ENCODE measurements around the gene ZNF219. TPM values are rescaled to one million over a fixed set of nuclear protein-coding genes. Genes with fewer than 3 reads are reported as not detected.

ZNF219 gene
- total and polyA plus RNA-seq, 2 of the 13 experiments (the other 11 are each of a cell fraction or from before 2014, with no cell fraction given) = 34.5 to 36.6 TPM

DNA sequence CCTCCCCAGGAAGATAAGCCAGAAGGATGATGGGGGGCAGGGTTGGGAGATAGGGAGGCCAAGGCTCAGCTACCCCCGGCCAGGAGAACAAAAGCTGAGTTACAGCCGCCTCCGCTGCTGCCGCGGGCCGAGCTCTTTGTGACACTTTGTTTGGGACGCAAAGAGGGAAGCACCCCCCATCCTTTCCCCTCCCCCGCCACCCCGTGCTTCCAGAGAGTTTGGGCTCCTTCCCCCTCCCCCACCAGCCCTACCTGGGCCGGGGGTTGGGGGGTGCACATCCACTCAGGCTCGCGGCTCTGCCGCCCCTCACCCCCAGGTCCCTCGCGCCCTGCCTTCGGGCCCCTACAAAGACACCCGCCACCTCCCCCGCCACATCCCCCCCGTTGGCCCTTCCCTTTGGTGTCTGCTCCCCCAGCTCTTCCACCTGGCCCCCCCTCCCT lies 799 bp downstream of the ZNF219 start (continued):
- TF ChIP-seq UBTF (CRISPR knock-in tag; IDR thresholded peaks at IDR 0.05) (0 out of 2 replicates have a peak, but pooled peaks have one; percentile 30), ATF2 (CRISPR knock-in tag; IDR thresholded peaks at IDR 0.05) (no peak), KDM2A (CRISPR knock-in tag; IDR thresholded peaks at IDR 0.05; ENCODE audit: borderline replicate concordance, low read depth) (peak; percentile 48; the same call in 1 of the 2 replicates), ZNF704 (CRISPR knock-in tag; IDR thresholded peaks at IDR 0.05; ENCODE audit: borderline replicate concordance) (no peak), ZBTB25 (CRISPR knock-in tag; IDR thresholded peaks at IDR 0.05) (0 out of 2 replicates have a peak, but pooled peaks have one; percentile 20), THAP11 (CRISPR knock-in tag; IDR thresholded peaks at IDR 0.05) (0 out of 2 replicates have a peak, but pooled peaks have one; percentile 11), CHD2 (IDR thresholded peaks at IDR 0.05; ENCODE audit: low read depth, low read length) (peak; percentile 15; the same call in 1 of the 2 replicates), HMGXB4 (CRISPR knock-in tag; IDR thresholded peaks at IDR 0.05; ENCODE audit: borderline replicate concordance in 1 of 2, low read depth in 1 of 2) (0 out of 4 replicates have a peak, but pooled peaks of 1 of the 2 experiments have one; percentile 21), IRF2 (CRISPR knock-in tag; IDR thresholded peaks at IDR 0.05) (no peak), SRSF1 (optimal IDR thresholded peaks at IDR 0.05; ENCODE audit: low read depth, low read length) (no peak), ZBTB2 (CRISPR knock-in tag; IDR thresholded peaks at IDR 0.05; ENCODE audit: low read depth) (0 out of 2 replicates have a peak, but pooled peaks have one; percentile 43)
- TF ChIP-seq, protein P1, sequence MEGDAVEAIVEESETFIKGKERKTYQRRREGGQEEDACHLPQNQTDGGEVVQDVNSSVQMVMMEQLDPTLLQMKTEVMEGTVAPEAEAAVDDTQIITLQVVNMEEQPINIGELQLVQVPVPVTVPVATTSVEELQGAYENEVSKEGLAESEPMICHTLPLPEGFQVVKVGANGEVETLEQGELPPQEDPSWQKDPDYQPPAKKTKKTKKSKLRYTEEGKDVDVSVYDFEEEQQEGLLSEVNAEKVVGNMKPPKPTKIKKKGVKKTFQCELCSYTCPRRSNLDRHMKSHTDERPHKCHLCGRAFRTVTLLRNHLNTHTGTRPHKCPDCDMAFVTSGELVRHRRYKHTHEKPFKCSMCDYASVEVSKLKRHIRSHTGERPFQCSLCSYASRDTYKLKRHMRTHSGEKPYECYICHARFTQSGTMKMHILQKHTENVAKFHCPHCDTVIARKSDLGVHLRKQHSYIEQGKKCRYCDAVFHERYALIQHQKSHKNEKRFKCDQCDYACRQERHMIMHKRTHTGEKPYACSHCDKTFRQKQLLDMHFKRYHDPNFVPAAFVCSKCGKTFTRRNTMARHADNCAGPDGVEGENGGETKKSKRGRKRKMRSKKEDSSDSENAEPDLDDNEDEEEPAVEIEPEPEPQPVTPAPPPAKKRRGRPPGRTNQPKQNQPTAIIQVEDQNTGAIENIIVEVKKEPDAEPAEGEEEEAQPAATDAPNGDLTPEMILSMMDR (CRISPR knock-in tag; IDR thresholded peaks at IDR 0.05) = no peak
- TF ChIP-seq, protein P2, sequence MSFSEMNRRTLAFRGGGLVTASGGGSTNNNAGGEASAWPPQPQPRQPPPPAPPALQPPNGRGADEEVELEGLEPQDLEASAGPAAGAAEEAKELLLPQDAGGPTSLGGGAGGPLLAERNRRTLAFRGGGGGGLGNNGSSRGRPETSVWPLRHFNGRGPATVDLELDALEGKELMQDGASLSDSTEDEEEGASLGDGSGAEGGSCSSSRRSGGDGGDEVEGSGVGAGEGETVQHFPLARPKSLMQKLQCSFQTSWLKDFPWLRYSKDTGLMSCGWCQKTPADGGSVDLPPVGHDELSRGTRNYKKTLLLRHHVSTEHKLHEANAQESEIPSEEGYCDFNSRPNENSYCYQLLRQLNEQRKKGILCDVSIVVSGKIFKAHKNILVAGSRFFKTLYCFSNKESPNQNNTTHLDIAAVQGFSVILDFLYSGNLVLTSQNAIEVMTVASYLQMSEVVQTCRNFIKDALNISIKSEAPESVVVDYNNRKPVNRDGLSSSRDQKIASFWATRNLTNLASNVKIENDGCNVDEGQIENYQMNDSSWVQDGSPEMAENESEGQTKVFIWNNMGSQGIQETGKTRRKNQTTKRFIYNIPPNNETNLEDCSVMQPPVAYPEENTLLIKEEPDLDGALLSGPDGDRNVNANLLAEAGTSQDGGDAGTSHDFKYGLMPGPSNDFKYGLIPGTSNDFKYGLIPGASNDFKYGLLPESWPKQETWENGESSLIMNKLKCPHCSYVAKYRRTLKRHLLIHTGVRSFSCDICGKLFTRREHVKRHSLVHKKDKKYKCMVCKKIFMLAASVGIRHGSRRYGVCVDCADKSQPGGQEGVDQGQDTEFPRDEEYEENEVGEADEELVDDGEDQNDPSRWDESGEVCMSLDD (CRISPR knock-in tag; IDR thresholded peaks at IDR 0.05; ENCODE audit: borderline replicate concordance) = 0 out of 2 replicates have a peak, but pooled peaks have one; percentile 50

Measured in HepG2 (cell line).